Hepatocyte (in vitro differentiated cells): ENCODE results near the gene PDZD8. TPM values are rescaled to one million over a fixed set of nuclear protein-coding genes. Genes with fewer than 3 reads are reported as not detected.

ENCODE experiments used
- DNase-seq: peaks from one replicate; pipeline ENCODE4 v3.0.0-alpha.2; 2016; ENCODE audit warnings: low spot score
- H2AFZ ChIP-seq: fragments of 200-600 bp; sonication (generic); 2 replicates; pipeline ENCODE4 v1.6.0; 2016; ENCODE audit warnings: antibody characterized with exemption, mild to moderate bottlenecking
- H3K27ac ChIP-seq: fragments of 200-600 bp; sonication (generic); 2 replicates; pipeline ENCODE4 v1.5.1; 2016; ENCODE audit warnings: mild to moderate bottlenecking
- H3K27me3 ChIP-seq: fragments of 200-600 bp; sonication (generic); 2 replicates; pipeline ENCODE4 v1.6.1; 2016
- H3K36me3 ChIP-seq: fragments of 200-600 bp; sonication (generic); replicated peaks from 2 replicates; pipeline ENCODE4 v1.5.1; 2016; ENCODE audit warnings: low read depth; ENCODE audit not compliant: insufficient read depth
- H3K4me1 ChIP-seq: fragments of 200-600 bp; sonication (generic); 2 replicates; pipeline ENCODE4 v1.5.1; 2016; ENCODE audit warnings: mild to moderate bottlenecking, moderate library complexity; ENCODE audit not compliant: insufficient read depth
- H3K4me2 ChIP-seq: fragments of 200-600 bp; sonication (generic); 2 replicates; pipeline ENCODE4 v1.6.0; 2016
- H3K4me3 ChIP-seq: fragments of 200-600 bp; sonication (generic); 2 replicates; pipeline ENCODE4 v1.5.1; 2016; ENCODE audit warnings: mild to moderate bottlenecking
- H3K79me2 ChIP-seq: fragments of 200-600 bp; sonication (generic); 2 replicates; pipeline ENCODE4 v1.6.0; 2017; ENCODE audit warnings: mild to moderate bottlenecking
- H3K9me2 ChIP-seq: fragments of 200-600 bp; sonication (generic); replicated peaks from 2 replicates; pipeline ENCODE4 v1.6.0; 2017; ENCODE audit warnings: mild to moderate bottlenecking; ENCODE audit not compliant: insufficient read depth
- H3K9me3 ChIP-seq: fragments of 200-600 bp; sonication (generic); 2 replicates; pipeline ENCODE4 v1.5.1; 2016; ENCODE audit warnings: low read depth, mild to moderate bottlenecking
- H4K20me1 ChIP-seq: fragments of 200-600 bp; sonication (generic); 2 replicates; pipeline ENCODE4 v1.6.0; 2016; ENCODE audit warnings: mild to moderate bottlenecking; ENCODE audit not compliant: insufficient read depth, poor library complexity, severe bottlenecking
- CTCF ChIP-seq: fragments of 200-600 bp; sonication (generic); IDR thresholded peaks from 2 replicates; pipeline ENCODE4 v1.5.1; 2016; ENCODE audit warnings: antibody characterized with exemption, mild to moderate bottlenecking; ENCODE audit not compliant: poor library complexity
- EZH2 ChIP-seq: fragments of 200-600 bp; sonication (generic); IDR thresholded peaks from 2 replicates; pipeline ENCODE4 v1.6.1; 2016; ENCODE audit warnings: antibody characterized with exemption, mild to moderate bottlenecking, borderline replicate concordance
- EZH2phosphoT487 ChIP-seq: fragments of 200-600 bp; sonication (generic); IDR thresholded peaks from one replicate; pipeline ENCODE4 v1.6.1; 2018; ENCODE audit warnings: antibody characterized with exemption, mild to moderate bottlenecking, low read depth, moderate library complexity; ENCODE audit not compliant: unreplicated experiment, severe bottlenecking
- WGBS: methylation state at CpG from one replicate; pipeline ENCODE4 v1.1.6; 2016; ENCODE audit warnings: low lambda C conversion rate; ENCODE audit errors: missing lambda C conversion rate; 5-methylcytosine and 5-hydroxymethylcytosine counted together
- polyA plus RNA-seq: library from polyadenylated mRNA; unstranded; fragments of >200 nt; fragmentation: Nextera tagmentation; extraction: Ambion mirVana; gene quantifications from 2 replicates; pipeline ENCODE4 v1.2.1, GENCODE V29; 2016
- total RNA-seq: library from RNA; depleted of rRNA; stranded (reverse); fragments of >200 nt; gene quantifications from 2 replicates; pipeline ENCODE4 v1.2.3, GENCODE V29; 2014

The PDZD8 gene
- total and polyA plus RNA-seq, 2 experiments from 2014 or later: 12.9 to 77.2 TPM

GRCh38 chr10:117360016-117360415 is 15.2 kb downstream of the PDZD8 start:
- peaks cover 35% of the 10 kb centered on the region for H3K4me1 ChIP-seq
- H3K79me2 ChIP-seq: peaks cover 95% of the 10 kb centered on the region
- peaks cover 22% of the 10 kb centered on the region for H4K20me1 ChIP-seq
- no peak for DNase-seq
- no peaks in the 10 kb centered on the region for H3K9me2 ChIP-seq
- peak overlapping the region; percentile 66 for H3K4me2 ChIP-seq
- no peak overlapping the region for H2AFZ ChIP-seq
- TF ChIP-seq CTCF: no peak
- TF ChIP-seq EZH2: no peak
- TF ChIP-seq EZH2phosphoT487: no peak
- H3K9me3 ChIP-seq: no peaks in the 10 kb centered on the region
- H3K27me3 ChIP-seq: no peaks in the 10 kb centered on the region
- no peaks in the 10 kb centered on the region for H3K36me3 ChIP-seq
- H3K4me3 ChIP-seq: no peak overlapping the region
- H3K27ac ChIP-seq: peak overlapping the region; percentile 44
- 39% methylated on average over 1 of the region's 1 CpG for WGBS

- H3K4me1 ChIP-seq: peaks cover 6% of the 10 kb centered on the region
- H3K36me3 ChIP-seq: no peaks in the 10 kb centered on the region
- H3K27me3 ChIP-seq: no peaks in the 10 kb centered on the region
- no peak for DNase-seq
- H4K20me1 ChIP-seq: peaks cover 22% of the 10 kb centered on the region
- H2AFZ ChIP-seq: no peak overlapping the region
- WGBS: 59% methylated on average over 3 of the region's 3 CpGs
- H3K4me2 ChIP-seq: peak overlapping the region; percentile 26
- no peak overlapping the region for H3K4me3 ChIP-seq
- H3K27ac ChIP-seq: peak overlapping the region; percentile 14
- peaks cover 98% of the 10 kb centered on the region for H3K79me2 ChIP-seq
- no peaks in the 10 kb centered on the region for H3K9me2 ChIP-seq
- TF ChIP-seq EZH2phosphoT487: no peak
- TF ChIP-seq CTCF: no peak
- no peak for TF ChIP-seq EZH2
- no peaks in the 10 kb centered on the region for H3K9me3 ChIP-seq
These were observed 20.2 kb downstream of the PDZD8 start for GRCh38 chr10:117355072-117355471.

GRCh38 chr10:117353684-117354083 is 21.6 kb downstream of the PDZD8 start:
- no peaks in the 10 kb centered on the region for H3K9me3 ChIP-seq
- no peak overlapping the region for H2AFZ ChIP-seq
- no peaks in the 10 kb centered on the region for H3K27me3 ChIP-seq
- peaks cover 98% of the 10 kb centered on the region for H3K79me2 ChIP-seq
- WGBS: 98% methylated on average over 2 of the region's 2 CpGs
- H3K36me3 ChIP-seq: no peaks in the 10 kb centered on the region
- TF ChIP-seq EZH2phosphoT487 (no peak), EZH2 (no peak), CTCF (no peak)
- H3K27ac ChIP-seq: no peak overlapping the region
- H3K4me3 ChIP-seq: no peak overlapping the region
- no peak overlapping the region for H3K4me2 ChIP-seq
- no peaks in the 10 kb centered on the region for H3K9me2 ChIP-seq
- no peak for DNase-seq
- H4K20me1 ChIP-seq: peaks cover 32% of the 10 kb centered on the region
- H3K4me1 ChIP-seq: no peaks in the 10 kb centered on the region

DNA sequence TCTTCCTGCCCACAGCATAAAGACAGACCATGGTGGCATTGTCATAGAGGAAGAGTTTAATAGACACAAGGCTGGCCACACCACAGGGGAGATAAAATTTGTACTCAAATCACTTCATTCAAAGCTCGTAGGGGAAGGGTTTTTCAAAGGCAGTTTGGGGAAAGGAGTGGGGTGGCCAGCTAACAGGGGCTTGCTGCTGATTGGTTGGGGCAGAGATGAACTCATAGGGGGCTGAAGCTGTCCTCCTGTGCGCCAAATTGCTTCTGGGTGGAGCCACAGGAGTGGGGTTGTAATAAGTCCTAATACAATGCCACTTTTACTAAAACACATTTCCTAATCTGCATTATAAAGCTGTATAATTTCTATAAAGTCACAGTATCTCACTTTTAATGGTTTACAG is 22.5 kb downstream of the PDZD8 start:
- no peaks in the 10 kb centered on the region for H3K4me1 ChIP-seq
- no peak overlapping the region for H3K4me2 ChIP-seq
- TF ChIP-seq EZH2 (no peak), CTCF (no peak), EZH2phosphoT487 (no peak)
- H2AFZ ChIP-seq: no peak overlapping the region
- peak overlapping the region; percentile 35 for H3K27ac ChIP-seq
- H3K27me3 ChIP-seq: no peaks in the 10 kb centered on the region
- no peak overlapping the region for H3K4me3 ChIP-seq
- peaks cover 98% of the 10 kb centered on the region for H3K79me2 ChIP-seq
- WGBS: 95% methylated on average over 2 of the region's 2 CpGs
- no peaks in the 10 kb centered on the region for H3K9me3 ChIP-seq
- H3K36me3 ChIP-seq: no peaks in the 10 kb centered on the region
- no peak for DNase-seq
- H3K9me2 ChIP-seq: no peaks in the 10 kb centered on the region
- peaks cover 33% of the 10 kb centered on the region for H4K20me1 ChIP-seq
